Measurements from ENCODE around the gene BRMS1L.

The BRMS1L gene

DNA sequence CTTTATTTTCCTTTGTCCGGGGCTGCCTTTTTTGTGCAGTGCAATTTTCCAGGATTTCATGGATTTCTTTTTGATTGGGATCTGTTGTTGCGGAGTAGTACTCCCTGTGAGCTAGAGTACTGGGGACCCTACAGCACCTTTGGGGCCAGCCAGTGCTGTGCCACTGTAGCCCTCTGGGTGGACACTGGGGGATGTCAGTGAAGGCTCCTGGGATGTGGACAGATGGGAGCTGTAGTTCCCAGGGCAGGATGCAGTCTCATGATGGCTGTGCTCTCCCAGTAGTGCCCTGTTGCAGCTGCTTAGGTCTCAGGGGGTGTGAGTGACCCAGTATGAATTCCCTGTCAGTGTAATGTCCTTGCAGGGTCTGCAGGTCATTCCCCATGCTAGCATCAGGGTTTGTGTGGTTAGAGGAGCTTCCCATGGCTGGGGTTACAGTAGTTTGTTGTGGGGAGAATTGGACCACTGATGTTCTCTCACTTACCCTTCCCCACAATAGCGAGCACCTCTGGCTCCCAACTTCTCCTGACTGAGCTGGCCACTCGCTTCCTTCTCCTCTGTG lies 72.2 kb downstream of the BRMS1L start:
- TF ChIP-seq, protein P1, sequence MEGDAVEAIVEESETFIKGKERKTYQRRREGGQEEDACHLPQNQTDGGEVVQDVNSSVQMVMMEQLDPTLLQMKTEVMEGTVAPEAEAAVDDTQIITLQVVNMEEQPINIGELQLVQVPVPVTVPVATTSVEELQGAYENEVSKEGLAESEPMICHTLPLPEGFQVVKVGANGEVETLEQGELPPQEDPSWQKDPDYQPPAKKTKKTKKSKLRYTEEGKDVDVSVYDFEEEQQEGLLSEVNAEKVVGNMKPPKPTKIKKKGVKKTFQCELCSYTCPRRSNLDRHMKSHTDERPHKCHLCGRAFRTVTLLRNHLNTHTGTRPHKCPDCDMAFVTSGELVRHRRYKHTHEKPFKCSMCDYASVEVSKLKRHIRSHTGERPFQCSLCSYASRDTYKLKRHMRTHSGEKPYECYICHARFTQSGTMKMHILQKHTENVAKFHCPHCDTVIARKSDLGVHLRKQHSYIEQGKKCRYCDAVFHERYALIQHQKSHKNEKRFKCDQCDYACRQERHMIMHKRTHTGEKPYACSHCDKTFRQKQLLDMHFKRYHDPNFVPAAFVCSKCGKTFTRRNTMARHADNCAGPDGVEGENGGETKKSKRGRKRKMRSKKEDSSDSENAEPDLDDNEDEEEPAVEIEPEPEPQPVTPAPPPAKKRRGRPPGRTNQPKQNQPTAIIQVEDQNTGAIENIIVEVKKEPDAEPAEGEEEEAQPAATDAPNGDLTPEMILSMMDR (IDR thresholded peaks at IDR 0.05; ENCODE audit: low read depth, low read length) = no peak
- DNase-seq (ENCODE audit: extremely low read depth, low read depth) = no peak

DNA sequence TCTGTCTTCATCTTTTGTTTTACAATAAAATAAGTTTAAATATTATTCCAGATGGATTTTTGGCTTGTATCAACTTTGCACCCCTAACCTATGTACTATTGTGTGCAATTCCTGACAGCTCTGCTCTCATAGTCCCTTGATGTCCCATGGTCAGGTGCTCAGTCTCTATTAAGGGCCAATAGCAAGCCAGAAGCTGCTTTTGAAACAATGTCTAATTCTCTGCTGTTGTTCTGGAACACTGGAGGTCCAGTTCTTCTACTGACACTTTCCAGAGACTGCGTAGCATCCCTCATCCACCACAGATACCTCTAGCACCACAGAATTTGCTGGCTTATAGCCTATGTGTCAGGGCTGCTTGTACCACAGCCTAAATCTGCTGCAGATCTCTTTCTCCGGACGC lies 74.6 kb downstream of the BRMS1L start:
- TF ChIP-seq, protein P1 (IDR thresholded peaks at IDR 0.05; ENCODE audit: low read depth, low read length) = no peak
- no peak for DNase-seq (ENCODE audit: extremely low read depth, low read depth)

DNA sequence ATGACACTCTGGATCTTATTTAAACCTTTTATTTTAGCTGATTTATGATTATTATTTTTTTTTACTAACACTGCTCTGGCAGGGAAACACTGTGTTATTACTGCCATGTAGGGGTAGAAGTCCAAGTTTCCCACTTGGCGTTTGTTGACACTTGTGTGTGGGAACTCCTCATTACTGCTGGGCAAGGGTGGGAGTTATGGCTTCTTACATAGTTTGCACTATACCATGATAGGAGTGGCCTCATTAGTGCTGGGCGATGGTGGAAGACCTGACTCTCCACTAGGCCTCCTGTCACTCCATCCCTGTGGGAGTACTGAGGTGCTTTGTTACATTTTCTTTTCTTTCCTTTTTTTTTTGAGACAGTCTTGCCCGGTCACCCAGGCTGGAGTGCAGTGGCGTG lies 83.5 kb downstream of the BRMS1L start:
- TF ChIP-seq, protein P1 (IDR thresholded peaks at IDR 0.05; ENCODE audit: low read depth, low read length) = no peak
- DNase-seq (ENCODE audit: extremely low read depth, low read depth) = no peak

DNA sequence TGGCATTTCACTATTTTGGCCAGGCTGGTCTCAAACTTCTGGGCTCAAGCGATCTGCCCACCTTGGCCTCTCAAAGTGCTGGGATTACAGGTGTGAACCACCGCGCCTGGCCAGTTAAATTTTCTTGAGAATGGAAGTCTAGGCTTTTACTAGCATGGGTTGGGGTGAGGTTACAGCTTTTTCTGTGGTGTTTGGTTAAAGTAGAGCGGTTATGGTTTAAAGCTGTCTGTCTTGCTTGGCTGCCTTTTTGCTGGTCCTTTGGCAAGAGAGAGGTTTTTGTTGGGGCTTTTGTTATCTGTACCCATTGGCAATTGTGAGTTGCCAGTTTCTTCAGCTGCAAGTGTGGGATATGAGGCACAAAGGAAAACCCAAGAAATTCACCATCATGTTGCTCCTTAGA lies 84.1 kb downstream of the BRMS1L start:
- no peak for DNase-seq (ENCODE audit: extremely low read depth, low read depth)

DNA sequence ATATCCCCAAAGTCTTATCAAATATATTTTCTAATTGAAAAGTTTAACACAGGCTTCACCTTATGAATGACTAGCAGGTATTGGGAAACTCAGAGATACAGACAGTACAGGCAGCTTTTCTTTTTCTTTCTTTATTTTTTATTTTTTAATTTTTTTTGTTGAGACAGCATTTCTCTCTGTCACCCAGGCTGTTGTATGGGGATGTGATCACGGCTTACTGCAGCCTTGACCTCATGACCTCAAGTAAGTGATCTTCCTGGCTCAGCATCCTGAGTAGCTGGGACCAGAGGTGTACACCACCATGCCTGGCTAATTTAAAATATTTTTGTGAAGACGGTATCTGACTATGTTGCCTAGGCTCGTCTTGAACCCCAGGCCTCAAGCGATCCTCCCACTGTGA lies 85.0 kb downstream of the BRMS1L start:
- DNase-seq (ENCODE audit: extremely low read depth, low read depth) = no peak
- TF ChIP-seq, protein P1 (IDR thresholded peaks at IDR 0.05; ENCODE audit: low read depth, low read length) = no peak

More for the DNA sequence above, 84.1 kb downstream of the BRMS1L start:
- TF ChIP-seq, protein P1 (IDR thresholded peaks at IDR 0.05; ENCODE audit: low read depth, low read length) = no peak

DNA sequence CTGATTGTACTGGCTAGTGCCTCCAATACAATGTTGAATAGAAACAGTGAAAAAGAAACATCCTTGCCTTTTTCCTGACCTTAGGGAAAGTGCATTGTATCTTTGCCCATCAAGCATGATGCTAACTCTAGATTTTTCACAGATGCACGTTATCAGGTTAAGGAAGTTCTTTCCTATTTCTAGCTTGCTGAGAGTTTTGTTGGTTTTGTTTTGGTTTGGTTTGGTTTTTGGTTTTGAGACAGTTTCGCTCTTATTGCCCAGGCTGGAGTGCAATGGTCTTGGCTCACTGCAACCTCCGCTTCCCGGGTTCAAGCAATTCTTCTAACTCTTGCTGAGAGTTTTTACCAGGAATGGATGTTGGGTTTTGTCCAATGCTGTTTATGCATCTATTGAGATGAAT lies 89.0 kb downstream of the BRMS1L start:
- TF ChIP-seq, protein P1 (IDR thresholded peaks at IDR 0.05; ENCODE audit: low read depth, low read length) = no peak
- DNase-seq (ENCODE audit: extremely low read depth, low read depth) = no peak

DNA sequence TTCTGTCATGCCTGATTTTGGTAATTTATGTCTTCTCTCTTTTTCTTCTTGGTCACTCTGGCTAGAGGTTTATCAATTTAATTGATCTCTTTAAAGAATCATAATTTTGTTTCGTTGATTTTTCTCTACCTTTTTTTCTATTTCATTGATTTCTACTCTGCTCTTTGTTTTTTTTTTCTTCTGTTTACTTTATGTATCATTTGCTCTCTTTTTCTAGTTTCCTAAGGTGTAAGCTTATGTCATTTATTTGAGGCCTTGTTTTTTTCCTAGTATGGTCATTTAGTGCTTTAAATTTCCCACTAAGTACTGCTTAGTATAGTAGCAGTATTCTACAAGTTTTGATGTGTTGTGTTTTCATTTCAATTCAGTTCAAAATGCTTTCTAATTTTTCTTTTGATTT lies 89.6 kb downstream of the BRMS1L start:
- TF ChIP-seq, protein P1 (IDR thresholded peaks at IDR 0.05; ENCODE audit: low read depth, low read length) = no peak
- DNase-seq (ENCODE audit: extremely low read depth, low read depth) = no peak

Data from AG09319 (cell line).